Measurements from ENCODE around the gene KDM2B. TPM values are rescaled to one million over a fixed set of nuclear protein-coding genes. Genes with fewer than 3 reads are reported as not detected.

Gene KDM2B
- total and polyA plus RNA-seq, 2 of the 8 experiments (the other 6 are each of a cell fraction or from before 2014, with no cell fraction given): 111 to 162 TPM

- Histone ChIP-seq H4K20me1 (replicated peaks in 1 of 2; ENCODE audit: control insufficient read depth in 1 of 2, insufficient read depth in 2 of 2, low read length in 2 of 2) (peaks cover 0 to 14% of the 10 kb centered on the region in 2 experiments), H3K27me3 (replicated peaks in 1 of 4; ENCODE audit: control insufficient read depth in 3 of 4, extremely low read depth in 1 of 4, insufficient read depth in 3 of 4, low read length in 3 of 4) (peaks cover 0 to 5% (median 0%) of the 10 kb centered on the region in 4 experiments; a peak in 2 of 7 replicates), H2BK120ac (replicated peaks; ENCODE audit: low read depth, low read length) (no peak overlapping the region), H2BK20ac (ENCODE audit: low read length) (no peak overlapping the region), H3K4me2 (ENCODE audit: insufficient read depth in 1 of 2, low read depth in 2 of 2, low read length in 2 of 2) (no peak overlapping the region), H3K36me3 (ENCODE audit: control insufficient read depth in 2 of 4, insufficient read depth in 4 of 4, low read length in 3 of 4) (no peaks in the 10 kb centered on the region), H3K56ac (replicated peaks; ENCODE audit: insufficient read length, low read depth, low read length) (no peak overlapping the region), H2BK12ac (ENCODE audit: low read depth, low read length) (no peak overlapping the region), H2BK5ac (ENCODE audit: low read depth, low read length) (no peak overlapping the region), H4K8ac (ENCODE audit: extremely low read depth, insufficient read depth, low read length) (no peak overlapping the region), H3K27ac (ENCODE audit: low read depth, low read length) (no peak overlapping the region), H2AK5ac (ENCODE audit: low read depth, low read length) (0 out of 2 replicates have a peak overlapping the region, but pooled peaks have one; percentile 20), H3K14ac (ENCODE audit: insufficient read length) (no peak overlapping the region), H3K9me3 (ENCODE audit: insufficient read depth in 2 of 2, low read depth in 1 of 2, low read length in 1 of 2) (no peaks in the 10 kb centered on the region), H3K79me1 (ENCODE audit: low read depth, low read length) (peaks cover 4% of the 10 kb centered on the region), H3K4ac (replicated peaks; ENCODE audit: insufficient read length, low read depth, low read length) (no peak overlapping the region), H3K23me2 (ENCODE audit: low read depth, low read length) (peaks cover 7% of the 10 kb centered on the region), H3K18ac (ENCODE audit: extremely low read depth, low read length) (no peak overlapping the region), H3K23ac (ENCODE audit: insufficient read length) (no peak overlapping the region), H3K79me2 (ENCODE audit: control insufficient read depth in 1 of 2, insufficient read depth in 2 of 2, low read length in 2 of 2) (peaks cover 3 to 12% of the 10 kb centered on the region in 2 experiments; a peak in 3 of 4 replicates), H4K91ac (replicated peaks; ENCODE audit: insufficient read length, low read length) (no peak overlapping the region), H2AFZ (ENCODE audit: low read length) (no peak overlapping the region), H2BK15ac (ENCODE audit: low read length) (no peak overlapping the region), H4K5ac (ENCODE audit: insufficient read length, low read depth, low read length) (no peak overlapping the region), H3K9ac (replicated peaks in 1 of 4; ENCODE audit: extremely low read depth in 1 of 4, low read depth in 3 of 4, low read length in 3 of 4) (no peak overlapping the region), H3K4me1 (replicated peaks in 1 of 4; ENCODE audit: control insufficient read depth in 3 of 4, insufficient read depth in 4 of 4, low read length in 3 of 4) (peaks cover 0 to 8% (median 2%) of the 10 kb centered on the region in 4 experiments; a peak in 4 of 7 replicates), H3K4me3 (ENCODE audit: extremely low read depth in 1 of 4, insufficient read depth in 2 of 4, low read depth in 3 of 4, low read length in 4 of 4) (no peak overlapping the region)
- FAIRE-seq (no peak), DNase-seq (ENCODE audit: low read depth in 1 of 2, low spot score in 2 of 2) (no peak)
- CTCF ChIA-PET (ENCODE audit: partially characterized antibody): no interaction called here
- POLR2A ChIA-PET (ENCODE audit: partially characterized antibody): no interaction called here
- TF ChIP-seq CEBPB (IDR thresholded peaks at IDR 0.05; ENCODE audit: low read depth, low read length) (no peak), POLR2A (IDR thresholded peaks at IDR 0.05; ENCODE audit: control extremely low read depth in 1 of 2, low read depth in 2 of 2, low read length in 2 of 2) (no peak), RBBP5 (IDR thresholded peaks at IDR 0.05; ENCODE audit: borderline replicate concordance, low read depth, low read length) (no peak), MAX (IDR thresholded peaks at IDR 0.05) (no peak), GABPA (IDR thresholded peaks at IDR 0.05; ENCODE audit: borderline replicate concordance, insufficient read depth, low read length) (no peak), BACH1 (IDR thresholded peaks at IDR 0.05; ENCODE audit: low read length) (no peak), JUND (IDR thresholded peaks at IDR 0.05; ENCODE audit: low read length) (no peak), SAP30 (IDR thresholded peaks at IDR 0.05; ENCODE audit: insufficient read depth, insufficient replicate concordance, low read length) (no peak), POLR2AphosphoS5 (IDR thresholded peaks at IDR 0.05; ENCODE audit: low read depth, low read length) (no peak), RFX5 (IDR thresholded peaks at IDR 0.05; ENCODE audit: borderline replicate concordance, low read depth, low read length) (no peak), EGR1 (IDR thresholded peaks at IDR 0.05; ENCODE audit: borderline replicate concordance, low read depth, low read length) (no peak)
- WGBS, 2 experiments (ENCODE audit: extremely low coverage in 1 of 2, insufficient coverage in 1 of 2, insufficient read length in 1 of 2, insufficient replicate concordance in 2 of 2, low coverage in 1 of 2, low lambda C conversion rate in 2 of 2, missing lambda C conversion rate in 1 of 2): 97% methylated on average over 2 of the region's 2 CpGs; no CpG with 5 or more reads in 1 of the 2 experiments
Observed at GRCh38 chr12:121470751-121471150, 110.1 kb downstream of the KDM2B start.
